Putamen (tissue), 1 donor: Measurements from ENCODE around the gene RGS1.

Experiments used
- DNase-seq: peaks from one replicate; pipeline ENCODE4 v3.0.0-alpha.2; 2016; ENCODE audit warnings: low spot score

The RGS1 gene

GRCh38 chr1:192620071-192620635 lies 44.6 kb downstream of the RGS1 start:
- DNase-seq = no peak

GRCh38 chr1:192626366-192627179 lies 51.0 kb downstream of the RGS1 start:
- DNase-seq = no peak

GRCh38 chr1:192627901-192628300 lies 52.3 kb downstream of the RGS1 start:
- DNase-seq = no peak

GRCh38 chr1:192628396-192629057 lies 53.0 kb downstream of the RGS1 start:
- DNase-seq = no peak

- no peak for DNase-seq
These were observed 54.0 kb downstream of the RGS1 start for GRCh38 chr1:192629612-192630011.
